AG08395 (cell line): ENCODE measurements around the gene MRPL36.

Experiments
- DNase-seq: peaks from one replicate; pipeline ENCODE4 v3.0.0; 2012; ENCODE audit warnings: mixed read lengths, low spot score

The MRPL36 gene

DNA sequence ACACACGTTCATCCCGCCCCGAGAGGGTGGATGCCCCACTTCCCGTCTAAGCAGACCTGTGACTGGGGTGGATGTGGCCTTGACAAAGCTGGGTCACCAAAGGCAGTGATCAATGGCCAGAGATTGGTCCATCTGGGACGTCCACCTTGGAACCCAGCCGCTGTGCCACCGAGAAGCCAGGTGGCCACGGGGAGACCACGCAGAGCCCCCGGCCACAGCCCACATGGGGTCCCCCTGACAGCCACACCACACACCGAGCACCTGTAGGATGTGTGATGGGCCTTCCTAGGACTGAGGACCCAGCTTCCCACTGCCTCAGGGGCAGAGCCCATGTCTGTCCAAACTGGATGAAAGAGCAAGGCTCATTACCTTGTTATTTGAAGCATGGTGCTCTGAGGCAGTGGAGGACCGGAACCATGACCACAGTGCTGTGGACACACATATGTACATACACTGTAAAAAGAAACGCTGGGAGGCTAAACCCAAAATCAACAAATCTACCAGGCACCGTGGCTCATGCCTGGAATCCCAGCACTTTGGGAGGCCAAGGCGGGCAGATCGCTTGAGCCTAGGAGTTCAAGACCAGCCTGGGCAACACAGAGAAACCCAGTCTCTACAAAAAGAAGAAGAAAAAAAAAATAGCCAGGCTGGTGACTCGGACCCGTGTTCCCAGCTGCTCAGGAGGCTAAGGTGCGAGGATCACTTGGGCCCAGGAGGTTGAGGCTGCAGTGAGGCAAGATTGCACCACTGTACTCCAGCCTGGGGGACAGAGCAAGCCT lies 50.1 kb downstream of the MRPL36 start:
- DNase-seq, result no peak

DNA sequence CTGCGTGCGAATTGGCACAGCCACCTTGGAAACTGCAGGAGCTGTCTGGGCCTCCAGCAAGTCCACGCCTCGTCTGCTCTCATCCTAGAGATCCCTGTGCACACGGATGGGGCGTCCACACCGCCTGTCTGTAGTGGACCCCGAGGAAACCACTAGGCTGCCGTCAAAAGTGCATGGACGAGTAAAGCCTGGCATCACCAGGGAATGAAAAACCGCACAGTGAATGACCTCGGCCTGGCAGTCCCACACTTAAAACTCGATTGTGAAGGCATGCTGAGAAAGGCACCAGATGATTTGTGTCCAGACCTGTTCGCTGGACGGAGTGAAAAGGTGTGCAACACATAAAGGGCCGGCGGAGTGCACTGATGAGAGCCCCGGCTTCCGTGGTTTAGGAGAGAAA lies 50.8 kb downstream of the MRPL36 start:
- DNase-seq, result no peak
